Head of caudate nucleus (tissue), 42 donors: ENCODE data around the gene OR11G2.
"Not testable (repeated sequence)": the region's sequence is repeated elsewhere in the genome, so short reads cannot be mapped to it uniquely, and the experiment has no call there.

Experiments used
- DNase-seq, 42 donors: peaks; one replicate each; pipeline versions ENCODE4 v3.0.0 to v3.0.0-alpha.2; 2020 to 2021; ENCODE audit warnings: mixed read lengths in 7 of 42
- intact Hi-C: fragments of 100-400 bp; cut with DNase I; formaldehyde crosslinking; loops from one replicate; pipeline ENCODE4 v1.15.0; 2022

Gene OR11G2

GRCh38 chr14:20215196-20215595 is 24.5 kb downstream of the OR11G2 start:
- intact Hi-C loops, result no loop called here
- no peak for DNase-seq

- no peak for DNase-seq
- intact Hi-C loops, result no loop called here
Observed at GRCh38 chr14:20219033-20219432, 28.3 kb downstream of the OR11G2 start.

- intact Hi-C loops, result no loop called here
Observed at GRCh38 chr14:20223410-20223809, 32.7 kb downstream of the OR11G2 start, which contains the start of gene OR11H6. Gene OR11H6 (plus strand): TSS chr14:20223710. CDS start chr14:20223710, 0 bp downstream.

GRCh38 chr14:20228681-20229080 is 38.0 kb downstream of the OR11G2 start, which contains the start of gene OR11H7:
Gene OR11H7 (plus strand): TSS chr14:20228981.
- DNase-seq, result no peak
- intact Hi-C loops, result no loop called here

More at GRCh38 chr14:20223410-20223809, 32.7 kb downstream of the OR11G2 start, which contains the start of gene OR11H6:
- no peak for DNase-seq

GRCh38 chr14:20235415-20235814 is 44.7 kb downstream of the OR11G2 start:
- DNase-seq, intact Hi-C loops: not testable (repeated sequence)

GRCh38 chr14:20247646-20248246 is 57.0 kb downstream of the OR11G2 start:
- intact Hi-C loops, result no loop called here
- DNase-seq, result no peak
